DMS53 (cell line): ENCODE data around the gene HEATR9.

Source experiments
- DNase-seq: peaks from one replicate; lab custom pipeline; 2025; lab: John Stamatoyannopoulos, UW

HEATR9 gene

GRCh38 chr17:35809855-35810461, 58.7 kb downstream of the HEATR9 start:
- DNase-seq, result peak; percentile 68

GRCh38 chr17:35808962-35809854, 59.5 kb downstream of the HEATR9 start, which contains the start of gene TAF15:
Gene TAF15 (plus strand): TSS chr17:35809484. CDS start chr17:35809570, 86 bp downstream.
- DNase-seq, result peak; percentile 98

DNA sequence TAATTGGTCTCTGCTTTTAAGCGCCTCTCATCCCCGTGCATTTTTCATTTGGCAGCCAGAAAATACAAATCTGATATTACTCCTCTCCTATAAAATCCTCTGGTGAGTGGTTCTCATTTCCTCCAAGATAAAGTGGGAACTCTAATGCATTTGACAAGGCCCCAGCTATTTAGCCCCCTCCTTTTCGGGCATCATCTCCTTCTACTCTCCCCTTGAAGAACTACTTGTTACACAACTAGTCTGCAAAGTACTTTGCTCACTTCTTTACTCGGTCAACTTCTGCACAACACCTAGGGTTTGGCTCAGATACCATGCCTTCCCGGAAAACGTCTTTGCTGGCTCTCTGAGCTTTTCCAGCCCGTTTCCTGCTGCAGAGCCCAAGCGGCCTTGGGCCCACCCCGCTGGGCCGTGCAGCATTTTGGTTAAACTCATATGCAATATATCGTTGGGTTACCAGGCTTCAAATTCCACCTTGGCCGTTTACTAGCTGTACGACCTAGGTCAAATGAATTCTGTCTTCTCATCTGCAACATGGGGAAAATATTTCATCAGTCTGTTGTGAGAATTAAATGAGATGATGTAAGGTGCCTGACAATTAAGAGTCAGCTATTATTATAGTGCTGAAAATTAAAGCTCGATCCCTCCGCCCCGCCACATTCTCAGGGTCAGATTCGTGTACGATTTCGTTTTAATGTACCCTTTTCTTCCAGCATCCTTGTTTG, 60.3 kb downstream of the HEATR9 start:
- DNase-seq, result no peak

GRCh38 chr17:35807371-35808144, 61.1 kb downstream of the HEATR9 start:
- no peak for DNase-seq
